NCI-H146 treated with DMSO at 0.1 percent for 48 hours (cell line): ENCODE results near the gene CDON.
A peak's percentile ranks its signal among the peaks of the same experiment; 100 is the strongest.

Experiments
- DNase-seq: peaks from one replicate; lab custom pipeline; 2025; ENCODE audit not compliant: unreplicated experiment; lab: John Stamatoyannopoulos, UW

Gene CDON

DNA sequence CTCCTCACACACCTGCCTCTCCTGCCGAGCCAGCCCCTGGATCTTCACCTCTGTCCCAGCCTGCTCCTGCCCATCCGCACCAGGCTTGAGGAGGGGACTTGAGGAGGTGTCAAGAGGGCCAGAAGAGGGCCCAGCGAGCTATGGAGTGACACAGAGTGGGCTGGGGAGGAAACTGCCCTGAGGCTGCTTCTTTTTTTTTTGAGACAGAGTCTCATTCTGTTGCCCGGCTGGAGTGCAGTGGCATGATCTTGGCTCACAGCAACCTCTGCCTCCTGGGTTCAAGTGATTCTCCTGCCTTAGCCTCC is 21.9 kb upstream of the CDON start:
- DNase-seq, result no peak

GRCh38 chr11:126083829-126084607 is 21.4 kb upstream of the CDON start:
- no peak for DNase-seq

DNA sequence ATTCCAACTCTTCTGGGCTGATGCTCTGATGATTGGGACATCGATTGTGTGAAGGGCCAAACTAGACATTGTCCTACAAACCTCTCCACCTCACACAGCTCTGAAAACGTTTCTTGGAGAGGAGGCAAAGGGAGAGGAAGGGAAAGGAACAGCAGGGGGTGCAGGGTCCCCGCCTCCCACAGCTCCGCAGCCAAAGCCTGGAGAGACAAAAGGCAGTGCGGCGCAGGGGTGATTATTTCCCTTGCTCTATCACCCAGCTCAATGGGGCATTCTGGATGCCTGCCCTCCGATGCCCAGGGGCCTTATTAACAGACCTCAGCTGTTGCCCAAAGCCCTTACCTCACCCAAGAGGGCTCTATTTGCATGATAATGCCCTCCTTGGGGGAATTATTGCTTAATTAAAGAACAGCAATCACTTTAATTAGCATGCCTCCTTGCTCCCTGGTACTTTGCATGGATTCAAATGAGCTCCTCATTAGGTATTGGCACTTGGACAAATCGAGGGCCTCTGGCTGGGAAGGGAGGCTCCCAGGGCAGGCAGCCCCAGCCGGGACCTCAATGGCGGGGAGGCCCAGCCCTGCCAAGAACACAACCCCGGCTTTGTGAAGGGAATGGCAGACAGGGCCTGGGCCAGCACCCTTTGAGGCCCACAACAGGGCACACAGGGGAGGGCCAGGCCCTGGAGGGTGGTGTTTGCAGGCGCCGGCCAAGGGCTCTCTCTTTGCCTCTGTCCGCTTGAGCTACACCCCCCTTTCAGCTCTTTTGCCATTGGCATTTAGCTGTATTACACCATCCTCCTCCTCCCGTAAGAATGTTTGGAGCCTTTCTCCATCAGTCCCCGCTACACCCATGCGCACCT is 19.8 kb upstream of the CDON start:
- DNase-seq, result no peak

GRCh38 chr11:126081915-126082250 is 19.2 kb upstream of the CDON start:
- no peak for DNase-seq

DNA sequence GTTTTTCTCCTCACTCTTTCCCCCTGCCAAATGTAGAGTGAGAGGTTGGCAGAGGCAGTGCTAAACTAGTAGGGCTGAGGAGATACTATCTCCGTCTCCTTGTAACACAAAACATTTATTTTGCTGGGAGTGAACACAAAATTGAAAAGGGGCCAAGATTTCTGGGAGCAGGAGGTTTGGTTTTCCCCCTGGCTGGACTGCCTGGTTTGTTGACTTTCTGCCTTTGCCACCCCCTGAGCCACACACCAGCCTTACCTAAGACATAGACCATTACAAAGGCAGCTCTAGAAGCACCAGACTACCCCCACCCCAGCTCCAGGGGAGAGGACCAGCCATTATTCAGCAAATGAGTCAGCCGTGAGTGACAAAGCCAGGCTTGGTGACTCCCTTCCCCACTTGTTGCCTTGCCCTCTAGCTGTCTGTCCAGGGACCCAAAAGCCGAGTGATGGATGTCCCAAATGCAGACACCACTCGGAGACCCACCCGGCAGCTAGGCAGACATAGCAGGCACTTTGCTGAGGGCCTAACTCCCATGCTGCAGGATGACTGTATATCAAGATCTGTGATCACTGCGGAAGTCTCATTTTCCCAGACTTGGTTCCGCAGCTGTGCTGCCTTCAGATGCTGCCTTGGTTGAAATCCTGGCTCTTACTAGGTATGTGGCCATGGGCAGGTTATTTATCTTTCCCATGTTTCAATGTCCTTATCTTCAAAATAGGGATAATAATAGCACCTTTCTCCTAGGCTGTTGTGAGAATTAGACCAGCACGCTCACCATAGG is 17.7 kb upstream of the CDON start:
- DNase-seq, result peak; percentile 12

GRCh38 chr11:126079621-126080124 is 17.0 kb upstream of the CDON start:
- DNase-seq, result peak; percentile 33

- DNase-seq, result no peak
Observed at GRCh38 chr11:126076641-126077040, 14.0 kb upstream of the CDON start.

DNA sequence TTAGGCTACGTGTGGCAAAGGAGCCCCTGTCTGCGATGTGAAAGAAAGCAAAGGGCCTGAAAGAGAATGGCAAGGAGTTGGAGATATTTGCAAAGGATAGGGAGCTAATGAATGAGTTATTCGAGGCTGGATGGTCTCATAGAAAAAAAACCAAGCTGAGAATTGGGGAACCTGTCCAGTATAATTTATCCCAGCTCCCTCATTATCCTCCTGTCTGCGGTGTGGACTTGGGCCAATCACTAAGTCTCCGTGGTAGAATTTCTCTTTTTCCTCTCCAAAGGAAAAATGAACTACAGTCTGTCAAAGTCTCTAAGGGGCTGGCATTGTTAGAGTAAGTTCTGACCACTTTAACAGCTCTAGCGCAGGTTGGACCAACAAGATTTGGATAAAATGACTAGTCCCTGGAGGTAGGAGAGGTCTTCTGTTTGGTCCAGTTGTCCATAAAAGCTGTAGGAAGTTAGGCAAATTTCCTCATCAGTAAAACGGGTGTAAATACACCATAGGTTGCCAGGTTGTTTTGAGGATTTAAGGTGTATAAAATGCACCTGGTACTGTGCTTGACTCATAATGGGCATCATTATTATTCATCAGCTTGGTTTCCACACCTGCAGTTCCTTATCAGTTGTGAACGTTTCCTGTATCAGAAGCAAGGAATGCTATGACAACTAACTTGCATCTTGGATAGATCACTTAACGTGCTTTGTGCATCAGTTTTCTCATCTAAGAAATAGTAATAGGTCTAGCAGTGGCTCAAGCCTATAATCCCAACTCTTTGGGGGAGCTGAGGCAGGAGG is 10.3 kb upstream of the CDON start:
- DNase-seq, result peak; percentile 33

DNA sequence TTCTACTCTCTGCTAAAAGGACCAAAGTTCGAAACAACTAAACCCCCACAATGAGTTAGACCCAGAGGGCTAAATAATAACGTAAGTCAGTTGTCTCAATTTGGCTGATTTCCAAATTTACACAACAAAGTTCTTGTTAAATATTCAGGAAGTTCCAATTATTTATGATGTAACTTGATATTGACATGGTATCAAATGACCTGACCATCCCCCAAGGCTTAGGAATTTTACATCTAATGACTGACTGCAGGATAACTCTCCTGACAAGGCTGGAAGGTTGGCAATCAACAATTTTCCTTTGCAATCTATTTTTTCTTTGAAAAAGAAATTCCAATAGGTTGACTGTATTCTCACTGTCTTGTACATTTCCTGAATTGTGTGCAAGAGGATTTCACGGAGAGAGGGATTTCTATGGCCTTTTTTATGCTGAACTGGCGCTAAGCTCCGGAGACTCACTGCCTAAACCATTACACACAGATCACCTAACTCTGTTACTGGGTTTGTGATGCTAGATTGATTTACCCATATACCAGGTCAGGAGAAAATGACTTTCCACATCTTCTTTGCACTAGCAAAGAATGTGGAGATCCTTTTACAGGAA is 9.6 kb upstream of the CDON start:
- DNase-seq, result peak; percentile 79

DNA sequence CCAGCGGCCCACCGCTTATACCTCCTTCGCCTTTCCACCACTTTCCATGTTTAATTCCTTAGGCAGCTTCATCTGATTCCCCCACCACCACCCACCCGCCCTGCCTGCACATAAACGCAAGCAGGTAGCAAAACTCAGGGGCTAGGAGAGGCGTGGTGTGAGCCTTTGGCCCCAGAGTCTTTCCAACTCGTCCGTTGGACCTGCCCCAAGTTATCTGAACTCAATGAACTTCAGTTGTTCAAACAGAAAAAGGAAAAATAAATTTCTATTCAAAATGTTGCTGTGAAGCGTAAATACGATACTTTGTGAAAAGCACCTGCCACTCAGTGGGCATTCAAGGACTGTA is 814 bp upstream of the CDON start:
- no peak for DNase-seq

- DNase-seq, result peak; percentile 44
Observed at GRCh38 chr11:126061707-126062678, 673 bp downstream of the CDON start.

DNA sequence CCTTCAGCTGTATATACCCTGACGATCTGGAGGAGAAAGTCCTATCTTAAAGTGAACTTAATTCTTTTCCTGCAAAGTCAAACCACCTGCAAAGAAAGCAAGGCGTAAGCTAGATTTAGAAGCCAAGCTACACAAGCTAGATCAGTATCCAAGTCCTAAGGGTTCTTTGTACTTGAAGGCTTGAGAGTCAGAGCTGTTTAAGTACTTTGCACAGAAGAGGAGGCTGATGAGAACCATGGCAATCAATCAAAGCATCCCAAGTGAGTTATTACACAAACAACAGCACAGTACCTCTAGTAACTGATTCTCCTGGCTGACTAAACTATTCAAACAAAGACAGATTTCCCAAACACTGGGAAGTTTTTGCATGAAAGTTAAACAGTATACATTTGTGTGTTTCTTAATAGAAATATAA is 1.9 kb downstream of the CDON start:
- DNase-seq, result no peak

DNA sequence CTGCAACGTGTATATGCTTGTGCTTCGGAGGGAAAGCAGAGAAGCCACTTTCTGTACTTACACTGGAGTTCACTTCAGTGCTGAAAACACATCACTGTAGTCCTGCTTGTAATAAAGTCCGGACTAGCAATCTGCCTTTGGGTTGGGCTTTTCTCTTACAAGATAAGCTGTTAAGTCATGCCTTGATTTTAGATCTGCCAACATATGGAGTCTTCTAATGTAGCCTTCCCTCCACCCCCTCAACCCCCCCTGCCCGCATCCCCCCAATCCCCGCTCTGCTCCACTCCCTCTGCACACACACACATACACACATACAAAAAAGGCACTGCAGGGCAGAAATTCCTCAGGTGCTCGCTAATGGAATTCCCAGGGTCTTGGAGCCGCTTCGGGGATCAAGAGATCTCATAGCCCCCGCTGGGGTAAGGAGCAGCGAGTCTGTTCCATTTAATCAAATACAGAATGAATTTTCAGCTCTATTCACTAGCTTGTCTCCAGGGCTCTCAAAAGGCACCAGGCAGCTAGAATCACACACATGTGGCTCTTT is 3.4 kb downstream of the CDON start:
- no peak for DNase-seq

GRCh38 chr11:126058105-126058874 is 4.4 kb downstream of the CDON start:
- DNase-seq, result no peak

GRCh38 chr11:126054882-126055281 is 7.8 kb downstream of the CDON start:
- no peak for DNase-seq

- DNase-seq, result no peak
Observed at GRCh38 chr11:126054408-126054807, 8.3 kb downstream of the CDON start.

GRCh38 chr11:126053415-126054286 is 9.0 kb downstream of the CDON start:
- no peak for DNase-seq
